Ramos (cell line): ENCODE measurements around the gene MLC1.

Source experiments
- in situ Hi-C: fragments of 300-500 bp; cut with MboI; formaldehyde crosslinking; loops from one replicate; pipeline ENCODE4 v1.14.3; 2022; ENCODE audit warnings: low sequenced_read_pairs; ENCODE audit not compliant: unreplicated experiment

The MLC1 gene

DNA sequence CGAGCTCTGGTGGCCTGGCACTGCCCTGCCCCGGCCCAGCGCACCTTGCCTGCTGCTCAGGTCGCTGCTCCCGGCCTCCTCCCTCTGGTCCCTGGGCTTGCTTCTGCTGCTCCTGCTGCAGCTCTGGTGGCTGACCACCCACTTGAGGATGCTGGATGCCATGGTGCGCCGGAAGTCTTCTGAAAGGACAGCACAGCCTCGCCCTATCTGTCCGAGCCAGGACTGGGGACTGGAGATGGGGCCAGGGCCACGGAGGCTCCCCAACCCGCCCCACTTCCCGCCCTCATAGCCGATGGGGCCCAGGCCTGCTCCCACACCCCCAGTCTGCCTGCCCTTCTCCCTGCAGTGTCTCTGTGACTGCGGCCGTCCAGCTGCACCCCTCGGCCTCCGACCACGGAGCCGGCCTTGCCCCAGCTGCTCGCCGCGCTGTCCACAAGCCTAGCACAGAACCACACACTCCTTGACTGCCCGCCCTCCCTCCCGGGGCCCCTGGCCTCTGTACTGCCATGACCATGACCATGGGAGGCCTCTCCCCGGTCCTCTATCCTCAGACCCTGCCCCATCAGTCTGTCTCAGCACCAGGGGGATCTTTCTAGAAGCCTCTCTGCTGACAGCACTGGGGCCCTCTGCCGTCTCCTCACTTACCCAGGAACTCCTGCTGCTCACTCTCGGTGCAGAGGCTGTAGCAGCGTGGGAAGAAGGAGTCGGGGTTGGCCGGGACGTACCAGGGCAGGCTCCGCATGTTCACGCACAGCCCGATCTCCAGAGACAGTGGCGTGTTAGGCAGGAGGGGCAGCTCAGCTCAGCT, 39.8 kb downstream of the MLC1 start:
- in situ Hi-C loops, result no loop called here

DNA sequence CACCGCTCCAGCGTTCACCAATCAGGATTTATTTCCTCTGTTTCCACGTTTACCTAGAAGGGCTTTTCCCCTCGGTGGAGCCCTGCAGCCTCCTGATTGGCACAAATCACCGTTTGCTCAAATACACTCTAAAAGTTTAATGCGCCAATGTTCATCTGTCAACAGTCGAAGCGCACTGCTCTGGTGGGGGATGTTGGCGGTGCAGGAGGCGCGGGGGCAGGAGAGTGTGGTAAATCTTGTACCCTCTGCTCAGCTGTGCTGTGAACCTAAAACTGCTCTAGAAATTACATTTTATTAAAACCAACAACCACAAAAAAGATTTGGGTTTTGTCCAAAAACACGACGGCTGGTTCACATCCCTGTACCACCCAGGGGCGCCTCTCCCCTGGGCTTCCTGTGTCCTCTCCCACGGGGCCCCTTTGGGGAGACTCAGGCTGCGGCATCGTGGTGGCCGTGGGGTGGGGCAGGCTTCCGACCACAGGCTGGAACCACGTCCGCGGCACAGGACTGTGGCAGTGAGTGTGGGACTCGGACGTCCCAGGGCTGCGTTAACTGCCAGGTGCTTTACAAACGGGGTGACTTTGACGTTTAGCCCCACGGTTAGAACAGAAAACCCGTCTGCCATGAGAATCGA, 40.6 kb downstream of the MLC1 start:
- in situ Hi-C loops, result no loop called here

DNA sequence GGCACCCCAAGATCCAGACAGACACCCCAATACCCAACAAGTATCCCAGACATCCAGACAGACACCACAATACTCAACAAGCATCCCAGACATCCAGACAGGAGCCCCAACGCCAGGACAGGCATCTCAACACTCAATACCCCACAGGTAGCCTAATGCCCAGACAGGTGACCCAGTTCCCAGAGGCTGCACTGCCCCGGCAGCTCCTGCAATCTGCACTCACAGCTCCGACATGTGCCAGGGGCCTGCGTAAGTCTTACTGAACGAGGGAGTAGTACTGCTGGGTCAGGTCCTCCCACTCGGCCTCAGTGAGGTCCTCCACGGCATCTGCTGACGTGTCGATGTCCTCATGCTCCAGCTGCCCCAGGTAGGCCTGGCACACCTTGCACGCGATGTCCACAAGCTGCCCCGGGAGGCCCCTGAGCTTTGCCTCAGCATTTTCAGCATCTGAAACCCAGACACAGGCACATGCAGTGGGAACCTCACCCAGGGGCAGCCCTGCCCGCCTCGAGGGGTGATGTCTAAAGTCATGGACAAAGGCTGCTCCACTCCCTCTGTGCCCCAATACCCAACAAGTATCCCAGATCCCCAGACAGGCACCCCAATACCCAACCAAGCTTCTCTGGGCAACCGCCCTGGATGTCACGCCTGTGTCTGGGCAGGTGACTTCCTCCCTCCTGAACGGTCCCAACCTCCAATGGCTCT, 43.7 kb downstream of the MLC1 start:
- in situ Hi-C loops, result no loop called here

GRCh38 chr22:50040717-50041116, 44.5 kb downstream of the MLC1 start:
- in situ Hi-C loops, result no loop called here

GRCh38 chr22:50039669-50040443, 45.4 kb downstream of the MLC1 start:
- in situ Hi-C loops, result no loop called here

GRCh38 chr22:50035976-50036724, 49.1 kb downstream of the MLC1 start:
- in situ Hi-C loops, result no loop called here

GRCh38 chr22:50035131-50035881, 49.9 kb downstream of the MLC1 start:
- in situ Hi-C loops, result no loop called here

DNA sequence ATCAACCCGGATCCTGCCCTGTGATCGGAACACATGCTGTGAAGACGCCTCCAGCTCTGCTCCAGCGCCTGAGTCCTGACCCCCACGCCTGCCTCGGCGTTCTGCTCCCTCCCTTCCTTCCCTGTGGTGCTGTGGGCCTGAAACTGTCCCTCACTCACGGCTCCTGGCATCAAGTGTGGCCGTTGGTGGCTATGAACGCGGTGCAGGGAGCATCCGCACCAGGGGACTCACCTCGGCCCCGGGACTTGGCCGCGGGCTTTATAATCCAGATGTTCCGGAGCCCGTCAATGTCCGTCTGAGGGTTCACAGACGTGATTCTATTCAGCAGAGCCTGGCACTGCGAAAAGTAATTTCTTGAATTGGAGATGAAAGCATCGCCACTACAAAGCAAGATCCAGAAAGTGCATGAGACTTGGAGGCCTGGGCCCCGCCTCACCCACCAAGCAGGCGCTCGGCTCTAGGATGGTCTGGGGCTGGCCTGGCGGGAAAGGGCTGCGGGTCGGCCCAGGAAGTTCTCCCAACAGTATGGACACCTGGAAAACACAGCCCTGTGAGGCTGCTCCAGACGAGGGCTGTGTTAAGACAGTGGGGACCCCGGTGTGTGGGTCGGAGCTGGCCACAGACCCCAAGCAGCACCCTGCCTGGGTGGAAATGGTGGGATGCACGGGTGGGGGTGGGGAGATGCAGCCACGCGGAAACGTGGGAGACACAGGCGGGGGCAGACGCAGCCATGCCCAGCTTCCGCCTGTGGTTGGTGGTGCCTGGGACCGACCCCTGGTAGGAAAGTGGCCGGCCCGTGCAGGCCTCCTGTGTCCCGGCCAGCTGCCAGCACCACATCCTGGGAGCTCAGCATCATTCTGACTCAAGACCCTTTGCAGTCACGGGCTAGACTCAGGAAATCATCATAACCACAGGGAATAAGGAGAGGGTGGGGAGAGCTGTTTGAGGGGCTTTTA, 50.8 kb downstream of the MLC1 start:
- in situ Hi-C loops, result loop anchor here (5.0 kb wide), 2 partner anchors 102 to 267 kb away; no protein-coding TSS in a partner anchor

GRCh38 chr22:50032941-50033601, 52.2 kb downstream of the MLC1 start:
- in situ Hi-C loops, result loop anchor here (5.0 kb wide), 2 partner anchors 101 to 266 kb away; no protein-coding TSS in a partner anchor

DNA sequence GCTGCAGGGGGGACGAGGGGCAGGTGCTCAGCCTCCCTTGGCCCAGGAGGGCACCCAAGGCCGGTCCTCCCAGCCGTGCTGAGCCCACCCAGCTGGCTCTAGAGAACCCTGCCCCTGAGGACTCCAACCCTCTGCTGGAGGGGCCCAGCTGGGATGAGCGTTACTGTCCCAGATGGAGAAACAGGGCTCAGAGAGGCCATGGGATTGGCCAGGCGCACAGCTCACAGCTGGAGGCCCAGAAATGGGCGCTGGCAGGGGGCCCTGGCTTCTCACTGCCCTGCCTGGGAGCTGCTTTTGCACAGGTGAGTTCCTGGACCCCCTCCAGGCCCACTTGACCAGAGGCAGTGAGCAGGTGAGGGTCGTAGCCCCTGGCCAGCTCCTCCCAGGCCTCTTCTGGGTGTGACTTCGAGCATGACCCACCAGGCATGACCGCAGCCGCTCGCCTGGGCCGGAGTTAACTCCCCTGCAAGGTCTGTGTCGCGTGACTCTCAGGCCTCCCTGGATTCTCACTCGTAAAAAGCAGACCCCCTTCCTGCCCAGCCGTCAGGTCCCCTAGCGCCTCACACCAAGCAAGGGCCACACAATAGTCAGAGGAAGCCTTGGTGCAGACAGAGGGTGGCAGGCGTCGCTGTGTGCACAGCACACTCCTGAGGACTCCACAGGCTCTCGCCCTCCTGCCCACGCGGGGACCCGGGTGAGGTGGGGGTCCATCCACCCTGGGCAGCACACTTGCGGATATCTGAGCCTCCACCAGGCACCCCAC, 52.9 kb downstream of the MLC1 start:
- in situ Hi-C loops, result loop anchor here (5.0 kb wide), 2 partner anchors 100 to 265 kb away; no protein-coding TSS in a partner anchor

- in situ Hi-C loops, result loop anchor here (5.0 kb wide), 2 partner anchors 99 to 264 kb away; no protein-coding TSS in a partner anchor
These were observed 53.8 kb downstream of the MLC1 start for GRCh38 chr22:50031189-50032091.

DNA sequence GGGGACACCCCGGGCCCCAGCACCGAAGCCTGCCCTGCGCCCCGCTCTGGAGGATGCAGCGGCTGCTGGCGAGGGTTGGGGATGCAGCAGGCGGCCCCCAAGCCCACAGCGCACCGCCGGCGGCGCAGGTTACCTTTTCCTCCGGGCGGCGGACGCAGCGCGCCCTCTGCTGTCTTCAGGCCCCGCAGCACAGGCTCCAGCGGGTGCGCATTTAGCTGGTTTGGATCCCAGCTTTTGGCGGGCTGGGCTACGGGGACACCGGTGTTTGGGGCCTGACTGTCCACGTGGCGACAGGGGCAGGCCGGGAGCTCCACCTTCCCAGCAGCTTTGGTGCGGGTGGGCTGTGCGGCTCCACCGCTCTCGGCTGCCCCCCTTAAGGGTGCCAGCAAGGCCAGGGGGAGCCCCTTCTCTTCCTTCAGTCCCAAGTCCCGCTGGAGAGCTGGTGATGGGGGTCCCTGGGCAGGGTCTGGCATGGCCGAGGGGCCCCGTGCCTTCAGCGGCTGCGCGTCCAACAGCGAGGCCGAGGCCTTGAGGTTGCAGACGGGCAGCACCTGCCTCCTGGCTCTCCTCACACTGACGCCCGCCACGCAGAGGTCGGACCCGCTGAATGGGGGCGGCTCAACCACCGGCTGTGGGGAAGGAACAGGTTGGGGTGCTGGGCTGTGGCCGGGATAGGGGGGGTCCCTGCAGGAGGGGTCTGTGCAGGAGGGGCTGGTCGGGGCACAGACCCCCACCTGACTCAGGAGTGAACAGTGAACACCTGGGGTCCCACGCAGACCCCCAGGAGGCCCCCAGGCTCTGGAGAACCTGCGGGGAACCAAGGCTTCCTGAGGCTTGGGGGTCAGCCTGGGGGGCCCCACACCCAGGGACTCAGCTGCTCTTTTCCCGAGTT, 54.7 kb downstream of the MLC1 start:
- in situ Hi-C loops, result loop anchor here (5.0 kb wide), 2 partner anchors 98 to 263 kb away; no protein-coding TSS in a partner anchor

GRCh38 chr22:50027639-50028537, 57.3 kb downstream of the MLC1 start:
- in situ Hi-C loops, result no loop called here
